GM19467 (cell line): ENCODE results near the gene EVC.

Source experiments
- ATAC-seq: cut with Tn5 transposase; IDR thresholded peaks from one replicate; pipeline ENCODE4 v1.9.1; 2021; ENCODE audit warnings: mild to moderate bottlenecking, moderate library complexity; ENCODE audit not compliant: unreplicated experiment

The EVC gene

GRCh38 chr4:5730436-5730835, 19.4 kb downstream of the EVC start:
- ATAC-seq: no peak

GRCh38 chr4:5730993-5731990, 20.3 kb downstream of the EVC start:
- no peak for ATAC-seq

- no peak for ATAC-seq
Observed at GRCh38 chr4:5732158-5732557, 21.2 kb downstream of the EVC start.

GRCh38 chr4:5734853-5735252, 23.9 kb downstream of the EVC start:
- ATAC-seq: no peak

GRCh38 chr4:5735463-5735862, 24.5 kb downstream of the EVC start:
- no peak for ATAC-seq

- ATAC-seq: no peak
Observed at GRCh38 chr4:5738061-5738460, 27.1 kb downstream of the EVC start.

GRCh38 chr4:5742388-5742787, 31.4 kb downstream of the EVC start:
- ATAC-seq: no peak

GRCh38 chr4:5742968-5743367, 32.0 kb downstream of the EVC start:
- no peak for ATAC-seq

- ATAC-seq: no peak
Observed at GRCh38 chr4:5746250-5746649, 35.2 kb downstream of the EVC start.

GRCh38 chr4:5746829-5747737, 36.1 kb downstream of the EVC start:
- no peak for ATAC-seq

- ATAC-seq: no peak
Observed at GRCh38 chr4:5747738-5748375, 36.9 kb downstream of the EVC start.

GRCh38 chr4:5749568-5749967, 38.6 kb downstream of the EVC start:
- no peak for ATAC-seq

- ATAC-seq: no peak
Observed at GRCh38 chr4:5750052-5750945, 39.3 kb downstream of the EVC start.

GRCh38 chr4:5750946-5751665, 40.1 kb downstream of the EVC start:
- no peak for ATAC-seq

- ATAC-seq: no peak
Observed at GRCh38 chr4:5751666-5752375, 40.8 kb downstream of the EVC start.

GRCh38 chr4:5752376-5753184, 41.6 kb downstream of the EVC start:
- no peak for ATAC-seq

GRCh38 chr4:5753366-5753765, 42.4 kb downstream of the EVC start:
- no peak for ATAC-seq
